ENCODE results near the gene UBE3C. TPM values are rescaled to one million over a fixed set of nuclear protein-coding genes. Genes with fewer than 3 reads are reported as not detected.

UBE3C gene
- total and polyA plus RNA-seq, 9 of the 15 experiments (the other 6 are each of a cell fraction or from before 2014, with no cell fraction given), result 9.6 to 91.7 (median 75.4) TPM

DNA sequence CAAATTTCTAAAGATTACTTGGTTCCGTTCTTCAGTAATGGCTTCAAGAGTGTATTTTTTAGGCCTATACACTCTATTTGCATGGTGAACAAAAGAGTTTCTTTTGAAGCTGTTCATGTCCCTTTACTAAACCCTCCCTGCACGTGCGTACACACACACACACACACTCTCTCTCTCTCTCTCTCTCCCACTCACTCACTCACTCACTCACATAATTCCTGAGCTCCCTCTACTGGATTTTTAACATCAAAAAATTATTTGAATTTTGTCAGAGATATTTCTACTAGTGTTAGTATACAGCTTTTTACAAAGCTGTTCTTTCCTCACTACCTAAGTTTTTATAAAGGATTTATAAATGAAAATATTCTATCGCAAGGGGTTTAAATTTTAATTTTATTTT, 85.9 kb downstream of the UBE3C start (continued):
- TF ChIP-seq, protein P1, sequence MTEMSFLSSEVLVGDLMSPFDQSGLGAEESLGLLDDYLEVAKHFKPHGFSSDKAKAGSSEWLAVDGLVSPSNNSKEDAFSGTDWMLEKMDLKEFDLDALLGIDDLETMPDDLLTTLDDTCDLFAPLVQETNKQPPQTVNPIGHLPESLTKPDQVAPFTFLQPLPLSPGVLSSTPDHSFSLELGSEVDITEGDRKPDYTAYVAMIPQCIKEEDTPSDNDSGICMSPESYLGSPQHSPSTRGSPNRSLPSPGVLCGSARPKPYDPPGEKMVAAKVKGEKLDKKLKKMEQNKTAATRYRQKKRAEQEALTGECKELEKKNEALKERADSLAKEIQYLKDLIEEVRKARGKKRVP (CRISPR knock-in tag; IDR thresholded peaks at IDR 0.05), result no peak
- TF ChIP-seq POLR2A (conservative IDR thresholded peaks at IDR 0.05) (0 out of 2 replicates have a peak, but pooled peaks have one; percentile 5), FOSL1 (tag; conservative IDR thresholded peaks at IDR 0.05) (no peak), STAT5B (CRISPR knock-in tag; IDR thresholded peaks at IDR 0.05) (no peak), ZNF586 (CRISPR knock-in tag; conservative IDR thresholded peaks at IDR 0.05) (no peak), ASH1L (IDR thresholded peaks at IDR 0.05; ENCODE audit: borderline replicate concordance, low read depth, partially characterized antibody) (no peak), CREB1 (IDR thresholded peaks at IDR 0.05) (no peak), CREB1 (CRISPR knock-in tag; IDR thresholded peaks at IDR 0.05) (no peak), FOXK2 (conservative IDR thresholded peaks at IDR 0.05 in 1 of 2, IDR thresholded peaks at IDR 0.05 in 1 of 2; ENCODE audit: low read depth in 2 of 2) (peak in 1 of 2 experiments; percentile 39; a peak in 1 of 4 replicates), ZNF143 (CRISPR knock-in tag; IDR thresholded peaks at IDR 0.05) (no peak), MIER1 (IDR thresholded peaks at IDR 0.05; ENCODE audit: low read depth) (no peak), RAD21 (CRISPR knock-in tag; conservative IDR thresholded peaks at IDR 0.05 in 1 of 2, IDR thresholded peaks at IDR 0.05 in 1 of 2) (peak; percentile 35 to 59; a peak in 3 of 4 replicates), HDAC1 (IDR thresholded peaks at IDR 0.05) (peak in 1 of 2 experiments; percentile 51; a peak in 1 of 4 replicates), ZNF589 (CRISPR knock-in tag; IDR thresholded peaks at IDR 0.05; ENCODE audit: low read depth) (no peak), ZNF239 (CRISPR knock-in tag; IDR thresholded peaks at IDR 0.05) (no peak), BHLHE40 (IDR thresholded peaks at IDR 0.05; ENCODE audit: low read length) (peak; percentile 98), ATF1 (CRISPR knock-in tag; IDR thresholded peaks at IDR 0.05) (no peak), ATF1 (tag; IDR thresholded peaks at IDR 0.05) (no peak), ADNP (tag; IDR thresholded peaks at IDR 0.05) (no peak), ARNT (IDR thresholded peaks at IDR 0.05) (0 out of 4 replicates have a peak, but pooled peaks of 1 of the 2 experiments have one; percentile 29), ZNF584 (CRISPR knock-in tag; IDR thresholded peaks at IDR 0.05; ENCODE audit: low read depth) (no peak), LEF1 (IDR thresholded peaks at IDR 0.05) (0 out of 2 replicates have a peak, but pooled peaks have one; percentile 19), TAL1 (IDR thresholded peaks at IDR 0.05) (no peak)
- TF ChIP-seq, protein P2, sequence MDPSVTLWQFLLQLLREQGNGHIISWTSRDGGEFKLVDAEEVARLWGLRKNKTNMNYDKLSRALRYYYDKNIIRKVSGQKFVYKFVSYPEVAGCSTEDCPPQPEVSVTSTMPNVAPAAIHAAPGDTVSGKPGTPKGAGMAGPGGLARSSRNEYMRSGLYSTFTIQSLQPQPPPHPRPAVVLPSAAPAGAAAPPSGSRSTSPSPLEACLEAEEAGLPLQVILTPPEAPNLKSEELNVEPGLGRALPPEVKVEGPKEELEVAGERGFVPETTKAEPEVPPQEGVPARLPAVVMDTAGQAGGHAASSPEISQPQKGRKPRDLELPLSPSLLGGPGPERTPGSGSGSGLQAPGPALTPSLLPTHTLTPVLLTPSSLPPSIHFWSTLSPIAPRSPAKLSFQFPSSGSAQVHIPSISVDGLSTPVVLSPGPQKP (CRISPR knock-in tag; IDR thresholded peaks at IDR 0.05), result no peak
- TF ChIP-seq, protein P3, sequence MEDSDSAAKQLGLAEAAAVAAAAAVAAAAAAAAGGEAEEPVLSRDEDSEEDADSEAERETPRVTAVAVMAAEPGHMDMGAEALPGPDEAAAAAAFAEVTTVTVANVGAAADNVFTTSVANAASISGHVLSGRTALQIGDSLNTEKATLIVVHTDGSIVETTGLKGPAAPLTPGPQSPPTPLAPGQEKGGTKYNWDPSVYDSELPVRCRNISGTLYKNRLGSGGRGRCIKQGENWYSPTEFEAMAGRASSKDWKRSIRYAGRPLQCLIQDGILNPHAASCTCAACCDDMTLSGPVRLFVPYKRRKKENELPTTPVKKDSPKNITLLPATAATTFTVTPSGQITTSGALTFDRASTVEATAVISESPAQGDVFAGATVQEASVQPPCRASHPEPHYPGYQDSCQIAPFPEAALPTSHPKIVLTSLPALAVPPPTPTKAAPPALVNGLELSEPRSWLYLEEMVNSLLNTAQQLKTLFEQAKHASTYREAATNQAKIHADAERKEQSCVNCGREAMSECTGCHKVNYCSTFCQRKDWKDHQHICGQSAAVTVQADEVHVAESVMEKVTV (CRISPR knock-in tag; IDR thresholded peaks at IDR 0.05), result peak; percentile 52; the same call in 1 of the 2 replicates
- TF ChIP-seq, protein P4, sequence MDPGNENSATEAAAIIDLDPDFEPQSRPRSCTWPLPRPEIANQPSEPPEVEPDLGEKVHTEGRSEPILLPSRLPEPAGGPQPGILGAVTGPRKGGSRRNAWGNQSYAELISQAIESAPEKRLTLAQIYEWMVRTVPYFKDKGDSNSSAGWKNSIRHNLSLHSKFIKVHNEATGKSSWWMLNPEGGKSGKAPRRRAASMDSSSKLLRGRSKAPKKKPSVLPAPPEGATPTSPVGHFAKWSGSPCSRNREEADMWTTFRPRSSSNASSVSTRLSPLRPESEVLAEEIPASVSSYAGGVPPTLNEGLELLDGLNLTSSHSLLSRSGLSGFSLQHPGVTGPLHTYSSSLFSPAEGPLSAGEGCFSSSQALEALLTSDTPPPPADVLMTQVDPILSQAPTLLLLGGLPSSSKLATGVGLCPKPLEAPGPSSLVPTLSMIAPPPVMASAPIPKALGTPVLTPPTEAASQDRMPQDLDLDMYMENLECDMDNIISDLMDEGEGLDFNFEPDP (CRISPR knock-in tag; IDR thresholded peaks at IDR 0.05), result no peak

Data from K562 (cell line).